Measurements from ENCODE around the gene TSPEAR. TPM values are rescaled to one million over a fixed set of nuclear protein-coding genes. Genes with fewer than 3 reads are reported as not detected.

TSPEAR gene
- total and polyA plus RNA-seq, 2 of the 13 experiments (the other 11 are each of a cell fraction or from before 2014, with no cell fraction given), result 0.07 to 0.32 TPM

- FAIRE-seq, result no peak
- no TSS peak for BruUV-seq (replicated peaks)
- Histone ChIP-seq H4K20me1 (ENCODE audit: insufficient read depth, low read length) (no peaks in the 10 kb centered on the region), H3K79me2 (ENCODE audit: insufficient read depth, low read length) (no peaks in the 10 kb centered on the region), H3K4me2 (ENCODE audit: low read depth, low read length) (no peak overlapping the region), H3K27me3 (ENCODE audit: control insufficient read depth in 1 of 2, insufficient read depth in 2 of 2, low read length in 2 of 2) (peaks cover 0 to 9% of the 10 kb centered on the region in 2 experiments; a peak in 1 of 5 replicates), H3K9me3 (ENCODE audit: low read length) (no peaks in the 10 kb centered on the region), H3K27ac (ENCODE audit: extremely low read length, insufficient read depth, low read length) (no peak overlapping the region), H3K4me1 (ENCODE audit: insufficient read depth, low read length) (peaks cover 35% of the 10 kb centered on the region), H3K36me3 (replicated peaks in 1 of 2; ENCODE audit: control insufficient read depth in 1 of 2, insufficient read depth in 2 of 2, low read length in 2 of 2) (no peaks in the 10 kb centered on the region), H2AFZ (ENCODE audit: low read length) (no peak overlapping the region), H3K9ac (ENCODE audit: insufficient read depth, low read depth, low read length) (no peak overlapping the region), H3K4me3 (replicated peaks in 1 of 3; ENCODE audit: insufficient read depth in 1 of 3, low read depth in 2 of 3, low read length in 3 of 3) (no peak overlapping the region)
- CTCF ChIA-PET (ENCODE audit: low intra/inter-chr PET ratio, low total read pairs), result no interaction called here
- intact Hi-C loops (cut with micrococcal nuclease; ENCODE audit: unreplicated experiment) (no loop called here), in situ Hi-C loops (cut with HindIII; ENCODE audit: extremely low pct_ligation_motif_present, low pct_unique_long_range_greater_than_20kb) (no loop called here)
- no peak for ATAC-seq
- no peak for DNase-seq (ENCODE audit: low spot score)
- POLR2A ChIA-PET, result no interaction called here
- 86% methylated on average over 2 of the region's 2 CpGs for WGBS (ENCODE audit: low lambda C conversion rate)
- TF ChIP-seq FOXP1 (IDR thresholded peaks at IDR 0.05) (no peak), FOXP1 (CRISPR knock-in tag; IDR thresholded peaks at IDR 0.05) (no peak), PBX2 (CRISPR knock-in tag; IDR thresholded peaks at IDR 0.05) (no peak), CHD2 (IDR thresholded peaks at IDR 0.05; ENCODE audit: low read depth, low read length) (no peak), SCMH1 (CRISPR knock-in tag; IDR thresholded peaks at IDR 0.05; ENCODE audit: borderline replicate concordance) (no peak), ZNF468 (CRISPR knock-in tag; IDR thresholded peaks at IDR 0.05) (no peak), BRD4 (CRISPR knock-in tag; IDR thresholded peaks at IDR 0.05) (no peak), TEAD3 (CRISPR knock-in tag; optimal IDR thresholded peaks at IDR 0.05; ENCODE audit: borderline replicate concordance) (no peak), HOXD1 (CRISPR knock-in tag; IDR thresholded peaks at IDR 0.05) (no peak), ATF3 (CRISPR knock-in tag; IDR thresholded peaks at IDR 0.05) (no peak), CENPT (CRISPR knock-in tag; IDR thresholded peaks at IDR 0.05; ENCODE audit: low read depth) (no peak), MTF2 (CRISPR knock-in tag; IDR thresholded peaks at IDR 0.05; ENCODE audit: borderline replicate concordance) (no peak), XBP1 (CRISPR knock-in tag; IDR thresholded peaks at IDR 0.05) (no peak), BRF2 (CRISPR knock-in tag; IDR thresholded peaks at IDR 0.05) (no peak), ZNF512 (CRISPR knock-in tag; IDR thresholded peaks at IDR 0.05) (no peak), ZXDC (CRISPR knock-in tag; IDR thresholded peaks at IDR 0.05) (no peak), CCAR2 (optimal IDR thresholded peaks at IDR 0.05; ENCODE audit: low read depth, low read length) (no peak)
These were observed 122.3 kb downstream of the TSPEAR start for GRCh38 chr21:44589094-44589493.
